Measurements from ENCODE around the gene STIM2.

STIM2 gene

DNA sequence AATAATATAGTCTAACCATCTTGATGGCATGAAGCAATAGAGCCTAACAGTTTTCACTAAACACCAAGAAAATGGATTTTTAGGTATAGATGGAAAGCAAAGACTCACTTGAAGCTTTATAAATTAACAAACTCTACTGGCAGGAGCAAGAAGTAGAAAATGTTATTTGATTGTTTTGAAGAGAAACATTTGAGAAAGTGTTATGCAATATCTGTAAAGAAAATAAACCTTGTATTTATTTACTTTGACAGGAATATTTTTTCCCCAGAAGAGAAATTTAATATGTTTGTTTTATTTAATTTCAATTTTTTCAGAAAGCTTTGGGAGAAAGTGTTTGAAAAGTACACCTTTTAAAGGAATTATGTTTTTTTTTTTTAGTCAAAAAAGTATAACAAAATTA lies 139.0 kb downstream of the STIM2 start:
- TF ChIP-seq, protein P1, sequence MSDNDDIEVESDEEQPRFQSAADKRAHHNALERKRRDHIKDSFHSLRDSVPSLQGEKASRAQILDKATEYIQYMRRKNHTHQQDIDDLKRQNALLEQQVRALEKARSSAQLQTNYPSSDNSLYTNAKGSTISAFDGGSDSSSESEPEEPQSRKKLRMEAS (IDR thresholded peaks at IDR 0.05), result no peak
- TF ChIP-seq CREB1 (IDR thresholded peaks at IDR 0.05; ENCODE audit: low read depth) (no peak), TAF1 (IDR thresholded peaks at IDR 0.05; ENCODE audit: low read depth) (no peak), ZBTB7A (IDR thresholded peaks at IDR 0.05; ENCODE audit: low read depth) (no peak), EP300 (IDR thresholded peaks at IDR 0.05; ENCODE audit: borderline replicate concordance) (no peak), CEBPB (IDR thresholded peaks at IDR 0.05) (no peak), RAD21 (IDR thresholded peaks at IDR 0.05; ENCODE audit: low read depth) (no peak), FOXM1 (IDR thresholded peaks at IDR 0.05; ENCODE audit: borderline replicate concordance, low read depth) (no peak), YY1 (IDR thresholded peaks at IDR 0.05; ENCODE audit: low read depth) (no peak), NFIC (IDR thresholded peaks at IDR 0.05) (no peak), TEAD4 (IDR thresholded peaks at IDR 0.05) (no peak), TCF12 (IDR thresholded peaks at IDR 0.05; ENCODE audit: low read depth) (no peak), EGR1 (IDR thresholded peaks at IDR 0.05) (no peak), REST (IDR thresholded peaks at IDR 0.05; ENCODE audit: low read depth) (no peak)
- TF ChIP-seq, protein P2, sequence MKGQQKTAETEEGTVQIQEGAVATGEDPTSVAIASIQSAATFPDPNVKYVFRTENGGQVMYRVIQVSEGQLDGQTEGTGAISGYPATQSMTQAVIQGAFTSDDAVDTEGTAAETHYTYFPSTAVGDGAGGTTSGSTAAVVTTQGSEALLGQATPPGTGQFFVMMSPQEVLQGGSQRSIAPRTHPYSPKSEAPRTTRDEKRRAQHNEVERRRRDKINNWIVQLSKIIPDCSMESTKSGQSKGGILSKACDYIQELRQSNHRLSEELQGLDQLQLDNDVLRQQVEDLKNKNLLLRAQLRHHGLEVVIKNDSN (IDR thresholded peaks at IDR 0.05), result no peak

DNA sequence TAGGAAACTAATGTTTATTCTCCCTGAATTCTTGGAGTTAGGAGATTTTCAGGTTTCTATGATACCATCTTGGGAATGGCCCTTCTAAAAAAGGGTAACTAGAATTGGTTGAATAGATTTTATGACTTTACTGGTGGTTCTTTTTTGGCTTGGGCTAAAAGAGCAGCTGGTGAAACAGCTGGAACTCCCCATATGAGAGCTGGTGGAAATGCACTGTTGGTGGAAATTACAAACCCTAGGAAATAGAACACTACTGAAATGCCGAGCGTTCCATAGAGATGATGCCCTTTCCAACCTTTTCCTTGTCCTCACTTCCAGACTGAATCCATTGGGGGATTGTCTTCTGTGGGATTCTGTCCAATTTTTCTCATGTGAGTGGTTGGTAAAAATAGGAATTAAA lies 139.5 kb downstream of the STIM2 start:
- TF ChIP-seq TCF12 (IDR thresholded peaks at IDR 0.05; ENCODE audit: low read depth) (no peak), TEAD4 (IDR thresholded peaks at IDR 0.05) (no peak), TAF1 (IDR thresholded peaks at IDR 0.05; ENCODE audit: low read depth) (no peak), EGR1 (IDR thresholded peaks at IDR 0.05) (no peak), FOXM1 (IDR thresholded peaks at IDR 0.05; ENCODE audit: borderline replicate concordance, low read depth) (no peak), REST (IDR thresholded peaks at IDR 0.05; ENCODE audit: low read depth) (no peak)
- TF ChIP-seq, protein P2 (IDR thresholded peaks at IDR 0.05), result no peak

DNA sequence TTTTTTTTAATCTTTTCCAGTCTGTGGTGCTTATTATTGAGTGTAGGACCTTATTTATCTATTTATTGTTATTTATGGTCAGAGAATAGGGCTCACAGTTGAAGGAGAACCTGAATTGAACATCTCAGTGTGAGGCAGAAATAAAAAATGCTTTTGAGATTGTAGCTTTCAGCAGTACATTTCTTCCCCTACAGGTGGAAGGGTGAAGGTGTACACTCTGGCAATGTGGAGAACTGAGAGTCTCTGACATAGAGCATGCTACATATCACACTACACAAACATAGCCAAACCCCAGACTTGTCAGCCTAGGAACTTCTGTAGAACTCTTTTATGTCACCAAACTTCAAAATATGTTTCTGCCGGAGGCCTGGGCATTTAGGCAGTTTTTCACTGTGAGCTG lies 140.2 kb downstream of the STIM2 start:
- TF ChIP-seq EP300 (IDR thresholded peaks at IDR 0.05; ENCODE audit: borderline replicate concordance) (no peak), RAD21 (IDR thresholded peaks at IDR 0.05; ENCODE audit: low read depth) (peak; percentile 45)

GRCh38 chr4:27001398-27002164 lies 140.9 kb downstream of the STIM2 start:
- TF ChIP-seq, protein P2 (IDR thresholded peaks at IDR 0.05), result no peak
- TF ChIP-seq TEAD4 (IDR thresholded peaks at IDR 0.05) (no peak), ZBTB7A (IDR thresholded peaks at IDR 0.05; ENCODE audit: low read depth) (no peak), NFIC (IDR thresholded peaks at IDR 0.05) (no peak), RAD21 (IDR thresholded peaks at IDR 0.05; ENCODE audit: low read depth) (no peak), REST (IDR thresholded peaks at IDR 0.05; ENCODE audit: low read depth) (no peak), TAF1 (IDR thresholded peaks at IDR 0.05; ENCODE audit: low read depth) (no peak), EP300 (IDR thresholded peaks at IDR 0.05; ENCODE audit: borderline replicate concordance) (no peak), FOXM1 (IDR thresholded peaks at IDR 0.05; ENCODE audit: borderline replicate concordance, low read depth) (no peak), CREB1 (IDR thresholded peaks at IDR 0.05; ENCODE audit: low read depth) (no peak), CEBPB (IDR thresholded peaks at IDR 0.05) (no peak), TCF12 (IDR thresholded peaks at IDR 0.05; ENCODE audit: low read depth) (no peak), YY1 (IDR thresholded peaks at IDR 0.05; ENCODE audit: low read depth) (no peak), EGR1 (IDR thresholded peaks at IDR 0.05) (no peak)
- TF ChIP-seq, protein P1 (IDR thresholded peaks at IDR 0.05), result no peak
